ENCODE data around the gene SCARB1. TPM values are rescaled to one million over a fixed set of nuclear protein-coding genes. Genes with fewer than 3 reads are reported as not detected.

SCARB1 gene
- total RNA-seq, 2 donors from 2014 or later = 44.9 to 83.1 TPM

GRCh38 chr12:124852329-124852831 lies 11.3 kb downstream of the SCARB1 start:
- H3K4me3 ChIP-seq = no peak overlapping the region
- H3K9me3 ChIP-seq = no peaks in the 10 kb centered on the region
- peak; percentile 73 for DNase-seq
- no peak for TF ChIP-seq CTCF (IDR thresholded peaks at IDR 0.05)
- H3K27ac ChIP-seq = peak overlapping the region; percentile 19
- H3K4me1 ChIP-seq = no peaks in the 10 kb centered on the region
- intact Hi-C loops (cut with DNase I) = no loop called here
- H3K36me3 ChIP-seq = no peaks in the 10 kb centered on the region
- H3K27me3 ChIP-seq = no peaks in the 10 kb centered on the region
- H3K9ac ChIP-seq (ENCODE audit: low read depth in 2 of 2, low read length in 2 of 2) = peak overlapping the region in 1 of 2 donors; percentile 37

- H3K9me3 ChIP-seq = no peaks in the 10 kb centered on the region
- intact Hi-C loops (cut with DNase I) = no loop called here
- H3K27me3 ChIP-seq = no peaks in the 10 kb centered on the region
- no peak overlapping the region for H3K9ac ChIP-seq (ENCODE audit: low read depth in 2 of 2, low read length in 2 of 2)
- DNase-seq = no peak
- H3K4me1 ChIP-seq = no peaks in the 10 kb centered on the region
- no peak overlapping the region for H3K27ac ChIP-seq
- TF ChIP-seq CTCF (IDR thresholded peaks at IDR 0.05) = no peak
- no peak overlapping the region for H3K4me3 ChIP-seq
- no peaks in the 10 kb centered on the region for H3K36me3 ChIP-seq
Observed at GRCh38 chr12:124851342-124851741, 12.3 kb downstream of the SCARB1 start.

- DNase-seq = peak; percentile 57
- Histone ChIP-seq H3K9ac (ENCODE audit: low read depth in 2 of 2, low read length in 2 of 2) (no peak overlapping the region), H3K36me3 (no peaks in the 10 kb centered on the region), H3K27ac (no peak overlapping the region), H3K4me1 (no peaks in the 10 kb centered on the region), H3K4me3 (no peak overlapping the region), H3K27me3 (no peaks in the 10 kb centered on the region), H3K9me3 (no peaks in the 10 kb centered on the region)
- TF ChIP-seq CTCF (IDR thresholded peaks at IDR 0.05) = no peak
- intact Hi-C loops (cut with DNase I) = no loop called here
Observed at GRCh38 chr12:124849382-124849781, 14.3 kb downstream of the SCARB1 start.

- intact Hi-C loops (cut with DNase I) = no loop called here
- H3K27me3 ChIP-seq = no peaks in the 10 kb centered on the region
- no peak for DNase-seq
- no peak for TF ChIP-seq CTCF (IDR thresholded peaks at IDR 0.05)
- no peak overlapping the region for H3K4me3 ChIP-seq
- no peaks in the 10 kb centered on the region for H3K36me3 ChIP-seq
- H3K9ac ChIP-seq (ENCODE audit: low read depth in 2 of 2, low read length in 2 of 2) = no peak overlapping the region
- H3K9me3 ChIP-seq = no peaks in the 10 kb centered on the region
- no peaks in the 10 kb centered on the region for H3K4me1 ChIP-seq
- H3K27ac ChIP-seq = no peak overlapping the region
Observed at GRCh38 chr12:124848621-124849380, 14.9 kb downstream of the SCARB1 start.

- Histone ChIP-seq H3K27me3 (no peaks in the 10 kb centered on the region), H3K9me3 (no peaks in the 10 kb centered on the region), H3K4me3 (no peak overlapping the region), H3K4me1 (no peaks in the 10 kb centered on the region), H3K9ac (ENCODE audit: low read depth in 2 of 2, low read length in 2 of 2) (no peak overlapping the region), H3K36me3 (no peaks in the 10 kb centered on the region), H3K27ac (no peak overlapping the region)
- TF ChIP-seq CTCF (IDR thresholded peaks at IDR 0.05) = no peak
- no peak for DNase-seq
- intact Hi-C loops (cut with DNase I) = no loop called here
Observed at GRCh38 chr12:124847113-124848074, 16.3 kb downstream of the SCARB1 start.
